Memory B cell (primary cell): ENCODE results near the gene ACTL10.

ENCODE experiments used
- ATAC-seq: fragments of 150-1000 bp; cut with Tn5 transposase; 2 replicates; pipeline ENCODE4 v1.10.0; 2021; ENCODE audit warnings: low read depth, mild to moderate bottlenecking, moderate library complexity
- DNase-seq, 2 donors: peaks; one replicate each; pipeline ENCODE4 v3.0.0; 2022; ENCODE audit warnings: low spot score in 2 of 2
- H3K27ac Mint-ChIP-seq: one replicate; pipeline ENCODE4 v1.8.0; 2022; ENCODE audit warnings: mild to moderate bottlenecking, moderate library complexity, mixed read lengths
- H3K27me3 Mint-ChIP-seq: one replicate; pipeline ENCODE4 v1.8.0; 2022; ENCODE audit warnings: mixed read lengths
- H3K36me3 Mint-ChIP-seq: one replicate; pipeline ENCODE4 v1.8.0; 2022; ENCODE audit warnings: mild to moderate bottlenecking, mixed read lengths
- H3K4me1 Mint-ChIP-seq: one replicate; pipeline ENCODE4 v1.8.0; 2022; ENCODE audit warnings: mixed read lengths
- H3K4me3 Mint-ChIP-seq: one replicate; pipeline ENCODE4 v1.8.0; 2022; ENCODE audit warnings: mild to moderate bottlenecking, moderate library complexity, mixed read lengths
- H3K9me3 Mint-ChIP-seq: one replicate; pipeline ENCODE4 v1.8.0; 2022; ENCODE audit warnings: mixed read lengths

Gene ACTL10

DNA sequence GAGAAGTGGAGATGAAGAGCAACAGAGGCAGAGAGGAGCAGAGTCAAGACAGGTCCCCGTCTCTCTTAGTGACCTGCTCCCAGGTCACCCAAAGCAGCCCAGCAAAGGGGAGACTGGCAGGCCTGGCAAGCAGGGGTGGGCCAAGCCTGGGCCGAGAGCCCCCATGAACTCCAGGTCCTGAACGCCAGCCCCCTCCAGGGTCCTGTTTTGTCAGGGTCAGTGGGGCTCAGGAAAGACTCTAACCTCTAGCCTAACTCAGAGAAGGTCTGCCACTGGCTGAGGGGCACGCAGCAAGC is 6.3 kb downstream of the ACTL10 start:
- H3K4me3 Mint-ChIP-seq, result peak overlapping the region; percentile 97
- no peak for ATAC-seq
- no peaks in the 10 kb centered on the region for H3K9me3 Mint-ChIP-seq
- H3K27me3 Mint-ChIP-seq, result no peaks in the 10 kb centered on the region
- H3K27ac Mint-ChIP-seq, result peak overlapping the region; percentile 75
- no peak for DNase-seq
- H3K36me3 Mint-ChIP-seq, result peaks cover 2% of the 10 kb centered on the region
- peaks cover 20% of the 10 kb centered on the region for H3K4me1 Mint-ChIP-seq

- Mint-ChIP-seq H3K9me3 (no peaks in the 10 kb centered on the region), H3K36me3 (peaks cover 2% of the 10 kb centered on the region), H3K4me3 (peak overlapping the region; percentile 97), H3K27me3 (no peaks in the 10 kb centered on the region), H3K4me1 (peaks cover 20% of the 10 kb centered on the region), H3K27ac (peak overlapping the region; percentile 79)
- DNase-seq (no peak), ATAC-seq (peak; percentile 42)
Observed at GRCh38 chr20:33673410-33674293, 6.9 kb downstream of the ACTL10 start.

DNA sequence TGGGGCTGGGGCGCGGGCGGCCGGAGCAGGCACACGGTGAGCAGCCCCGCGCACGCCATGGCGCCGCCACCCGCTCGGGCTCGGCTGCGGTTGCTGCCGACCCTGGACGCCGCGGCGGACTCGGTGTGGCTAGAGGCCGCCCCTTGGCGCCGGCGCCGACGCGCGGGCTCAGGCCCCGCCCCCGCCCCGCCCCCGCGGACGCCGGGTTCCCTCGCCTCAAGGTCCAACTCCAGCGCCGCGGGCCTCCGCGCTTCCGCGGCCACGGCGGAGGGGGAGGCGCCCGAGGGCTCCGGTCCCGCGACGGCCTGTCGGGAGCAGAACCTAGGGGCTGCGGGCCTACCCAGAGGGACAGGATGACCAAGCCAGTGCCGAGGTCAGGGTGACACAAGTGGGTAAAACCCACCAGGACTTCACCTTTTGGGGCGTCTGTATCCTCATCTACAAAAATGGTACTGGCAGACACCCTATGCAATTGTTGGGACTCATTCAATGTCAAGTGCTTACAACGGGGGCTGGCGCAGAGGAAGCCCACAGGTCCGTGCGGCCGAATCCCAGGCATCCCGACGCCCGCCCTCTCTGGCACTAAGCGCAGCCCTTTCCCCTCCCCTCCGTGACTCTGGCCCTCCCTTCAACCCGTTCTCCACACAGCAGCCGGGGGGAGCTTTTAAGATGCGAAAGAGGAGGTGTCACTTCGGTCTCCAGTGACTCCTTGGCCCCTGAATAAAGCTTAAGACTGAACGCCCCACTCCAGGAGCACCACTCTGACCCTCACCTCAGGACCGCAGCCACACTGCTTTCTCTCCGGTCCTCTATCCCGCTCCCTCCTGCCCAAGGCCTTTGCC is 7.8 kb downstream of the ACTL10 start, which contains the start of gene NECAB3:
Gene NECAB3 (minus strand): TSS at position 135 of the 842 bp plus-strand sequence. CDS start 76 bp downstream, at position 59.
- no peaks in the 10 kb centered on the region for H3K27me3 Mint-ChIP-seq
- H3K36me3 Mint-ChIP-seq, result peaks cover 2% of the 10 kb centered on the region
- peak; percentile 41 to 63 for DNase-seq
- ATAC-seq, result peak; percentile 87
- peak within 1 kb of the TSS; percentile 97 for H3K4me3 Mint-ChIP-seq
- H3K27ac Mint-ChIP-seq, result peak within 1 kb of the TSS; percentile 79
- H3K4me1 Mint-ChIP-seq, result peaks cover 27% of the 10 kb centered on the region
- no peaks in the 10 kb centered on the region for H3K9me3 Mint-ChIP-seq

DNA sequence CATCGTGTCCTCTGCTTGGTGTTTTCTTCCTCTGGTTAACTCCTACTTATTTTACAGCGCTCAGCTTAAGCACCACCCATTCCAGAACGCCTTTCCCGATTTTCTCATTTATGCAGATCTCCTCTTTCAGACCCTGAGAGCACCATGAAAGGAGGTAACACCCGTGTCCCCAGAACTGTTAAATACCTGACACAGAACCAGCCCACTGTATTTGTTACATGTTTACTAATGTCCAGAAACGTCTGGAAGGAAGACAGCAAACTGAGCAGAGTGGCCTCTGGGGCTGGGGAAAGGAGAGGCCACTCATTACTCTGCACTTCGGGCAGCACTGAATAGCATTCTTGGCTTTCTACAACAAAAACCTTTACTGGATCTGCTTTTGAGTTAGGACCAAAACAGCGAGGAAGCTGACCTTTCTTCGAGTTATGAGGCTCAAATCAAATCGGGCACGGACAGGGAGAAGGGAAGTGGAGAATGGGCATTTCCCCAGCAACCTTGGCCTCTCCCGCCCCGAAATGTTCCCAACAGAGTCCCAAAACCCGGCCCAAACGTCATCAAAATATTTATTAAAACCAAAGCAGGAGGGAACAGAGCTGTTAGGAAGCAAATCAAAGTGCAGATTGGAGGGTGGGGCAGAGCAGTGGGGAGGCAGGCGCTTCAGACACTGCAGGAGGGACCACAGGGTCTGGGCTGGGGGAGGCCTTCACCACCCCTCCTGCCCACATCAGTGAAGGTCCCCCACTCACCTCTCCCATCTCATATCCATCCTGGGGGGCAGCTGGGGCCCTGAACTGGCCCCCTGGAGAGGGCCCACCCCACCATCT is 8.6 kb downstream of the ACTL10 start:
- ATAC-seq (no peak), DNase-seq (no peak)
- Mint-ChIP-seq H3K27me3 (no peaks in the 10 kb centered on the region), H3K36me3 (peaks cover 2% of the 10 kb centered on the region), H3K4me3 (peak overlapping the region; percentile 72), H3K9me3 (no peaks in the 10 kb centered on the region), H3K27ac (no peak overlapping the region), H3K4me1 (peaks cover 25% of the 10 kb centered on the region)

DNA sequence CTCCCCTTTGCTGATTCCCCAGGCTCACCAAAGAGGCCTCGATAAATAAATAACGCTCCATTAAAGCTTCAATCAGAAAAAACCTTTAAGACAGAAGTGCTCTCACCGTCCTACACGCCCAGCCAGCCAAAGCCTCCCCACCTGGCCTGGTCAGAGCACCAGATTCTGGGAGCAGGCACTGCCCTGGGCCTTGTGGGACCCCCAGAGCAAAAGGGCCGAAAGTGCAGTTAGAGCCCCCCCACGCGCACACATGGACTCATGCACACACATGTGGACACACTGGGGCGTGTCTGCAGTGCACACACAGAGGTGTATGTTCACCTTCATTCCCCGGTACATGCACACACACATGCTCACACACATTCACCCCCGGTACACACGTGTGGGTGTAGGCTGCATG is 9.4 kb downstream of the ACTL10 start:
- Mint-ChIP-seq H3K27me3 (no peaks in the 10 kb centered on the region), H3K36me3 (peaks cover 2% of the 10 kb centered on the region), H3K4me3 (no peak overlapping the region), H3K4me1 (peaks cover 28% of the 10 kb centered on the region), H3K9me3 (no peaks in the 10 kb centered on the region), H3K27ac (no peak overlapping the region)
- ATAC-seq (no peak), DNase-seq (no peak)

DNA sequence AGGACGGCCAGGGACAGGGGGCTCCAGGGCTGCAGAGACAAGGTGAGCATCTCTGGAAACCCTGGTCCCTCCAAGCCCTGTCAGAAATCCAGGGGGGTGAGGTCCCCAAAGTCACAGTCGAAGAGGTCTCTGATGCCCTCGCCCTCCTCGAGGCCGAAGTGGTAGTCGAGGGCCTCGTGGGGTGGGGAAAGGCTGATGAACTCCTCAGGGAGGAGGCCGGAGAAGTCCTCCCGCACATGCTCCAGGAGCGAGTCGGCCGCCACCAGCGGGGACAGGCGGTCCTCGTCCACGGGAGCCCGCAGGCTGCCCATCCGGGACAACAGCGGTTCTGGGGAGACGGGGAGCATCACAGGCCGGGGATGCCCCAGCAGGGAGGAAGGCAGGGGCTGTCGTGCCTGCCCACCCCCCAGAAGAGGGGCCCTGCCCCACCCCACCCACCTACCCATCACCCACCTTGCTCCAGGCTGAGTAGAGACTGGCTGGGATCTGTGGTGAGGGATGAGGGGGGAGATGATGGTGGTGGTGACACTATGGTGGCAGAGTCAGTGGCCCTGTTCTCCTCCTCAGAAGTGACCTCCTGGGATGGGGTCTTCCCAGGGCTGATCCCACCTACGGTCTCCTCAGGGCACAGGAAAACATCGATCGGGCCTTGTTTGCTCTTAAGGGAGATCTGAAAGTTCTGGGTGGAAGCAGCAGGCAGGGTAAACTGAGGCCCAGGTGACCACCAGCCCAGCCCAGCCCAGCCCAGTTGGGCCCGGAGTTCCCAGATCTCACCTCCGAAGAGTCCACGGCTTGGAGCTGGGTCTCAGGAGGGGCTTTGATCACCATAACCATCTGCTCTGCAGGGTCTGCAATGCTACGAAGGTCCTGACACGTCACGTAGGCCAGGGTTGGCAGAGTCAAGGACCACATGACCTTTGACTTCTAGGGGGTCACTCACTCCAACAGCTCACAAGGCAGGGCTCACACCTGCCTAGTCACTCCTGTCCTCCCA is 10.2 kb downstream of the ACTL10 start:
- DNase-seq, result no peak

GRCh38 chr20:33677991-33678702 is 11.4 kb downstream of the ACTL10 start:
- ATAC-seq (no peak), DNase-seq (no peak)
- no peaks in the 10 kb centered on the region for H3K9me3 Mint-ChIP-seq
- H3K4me1 Mint-ChIP-seq, result peaks cover 30% of the 10 kb centered on the region
- no peaks in the 10 kb centered on the region for H3K27me3 Mint-ChIP-seq
- H3K27ac Mint-ChIP-seq, result peak overlapping the region; percentile 14
- no peak overlapping the region for H3K4me3 Mint-ChIP-seq
- H3K36me3 Mint-ChIP-seq, result peaks cover 2% of the 10 kb centered on the region

More for the DNA sequence above, 10.2 kb downstream of the ACTL10 start:
- no peak for ATAC-seq
- Mint-ChIP-seq H3K27me3 (no peaks in the 10 kb centered on the region), H3K27ac (no peak overlapping the region), H3K4me3 (no peak overlapping the region), H3K9me3 (no peaks in the 10 kb centered on the region), H3K4me1 (peaks cover 32% of the 10 kb centered on the region), H3K36me3 (peaks cover 2% of the 10 kb centered on the region)

GRCh38 chr20:33679758-33680485 is 13.2 kb downstream of the ACTL10 start:
- Mint-ChIP-seq H3K9me3 (no peaks in the 10 kb centered on the region), H3K27me3 (no peaks in the 10 kb centered on the region), H3K27ac (peak overlapping the region; percentile 14), H3K4me1 (peaks cover 25% of the 10 kb centered on the region), H3K36me3 (no peaks in the 10 kb centered on the region), H3K4me3 (peak overlapping the region; percentile 12)
- peak; percentile 61 to 73 for DNase-seq
- peak; percentile 97 for ATAC-seq

DNA sequence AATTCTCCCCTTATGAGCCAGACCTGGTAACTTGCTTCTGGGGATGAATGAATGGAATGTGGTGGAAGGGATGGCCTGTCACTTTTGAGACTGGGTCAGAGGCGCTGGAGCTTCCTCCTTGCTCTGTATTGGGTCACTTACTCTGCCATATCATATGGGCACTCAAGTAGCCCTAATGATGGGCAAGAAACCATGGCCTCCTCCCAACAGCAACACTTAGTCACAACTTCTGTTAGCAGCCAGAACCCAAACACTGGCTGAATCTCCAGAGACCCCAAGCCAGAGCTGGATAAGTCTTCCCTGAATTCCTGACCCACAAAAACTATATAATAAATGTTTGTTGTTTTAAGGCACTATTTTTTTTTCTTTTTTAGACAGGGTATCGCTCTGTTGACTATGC is 13.9 kb downstream of the ACTL10 start:
- Mint-ChIP-seq H3K27me3 (no peaks in the 10 kb centered on the region), H3K4me3 (no peak overlapping the region), H3K9me3 (no peaks in the 10 kb centered on the region), H3K27ac (no peak overlapping the region), H3K36me3 (no peaks in the 10 kb centered on the region), H3K4me1 (peaks cover 27% of the 10 kb centered on the region)
- no peak for DNase-seq
- no peak for ATAC-seq

GRCh38 chr20:33681288-33681687 is 14.5 kb downstream of the ACTL10 start:
- H3K9me3 Mint-ChIP-seq, result no peaks in the 10 kb centered on the region
- H3K27me3 Mint-ChIP-seq, result no peaks in the 10 kb centered on the region
- H3K27ac Mint-ChIP-seq, result no peak overlapping the region
- DNase-seq (no peak), ATAC-seq (no peak)
- peaks cover 27% of the 10 kb centered on the region for H3K4me1 Mint-ChIP-seq
- H3K36me3 Mint-ChIP-seq, result no peaks in the 10 kb centered on the region
- no peak overlapping the region for H3K4me3 Mint-ChIP-seq

GRCh38 chr20:33681728-33682353 is 15.1 kb downstream of the ACTL10 start:
- no peak overlapping the region for H3K27ac Mint-ChIP-seq
- H3K4me1 Mint-ChIP-seq, result peaks cover 31% of the 10 kb centered on the region
- ATAC-seq, result no peak
- no peaks in the 10 kb centered on the region for H3K27me3 Mint-ChIP-seq
- no peaks in the 10 kb centered on the region for H3K36me3 Mint-ChIP-seq
- H3K4me3 Mint-ChIP-seq, result no peak overlapping the region
- H3K9me3 Mint-ChIP-seq, result no peaks in the 10 kb centered on the region
- DNase-seq, result no peak
